SU-DHL-6 (cell line): ENCODE measurements around the gene LGALS4.
"Not testable (repeated sequence)": the region's sequence is repeated elsewhere in the genome, so short reads cannot be mapped to it uniquely, and the experiment has no call there.

Experiments
- H2AFZ ChIP-seq: fragments of 200-600 bp; sonication (generic); 2 replicates; pipeline ENCODE4 v1.6.1; 2014; ENCODE audit warnings: low read depth, mild to moderate bottlenecking, moderate library complexity, mixed read lengths, antibody characterized with exemption, low read length; ENCODE audit not compliant: severe bottlenecking
- H3F3A ChIP-seq: fragments of 200-600 bp; shearing (Covaris generic); 2 replicates; pipeline ENCODE4 v1.6.0; 2016; ENCODE audit warnings: antibody characterized with exemption, mild to moderate bottlenecking; ENCODE audit not compliant: insufficient read depth
- H3K27ac ChIP-seq: fragments of 200-600 bp; sonication (generic); 2 replicates; pipeline ENCODE4 v1.5.1; 2016; ENCODE audit warnings: low read depth, mild to moderate bottlenecking, low read length, moderate library complexity, mixed read lengths
- H3K27me3 ChIP-seq: fragments of 200-600 bp; sonication (generic), shearing (Covaris generic); 2 replicates; pipeline ENCODE4 v1.6.0; 2014; ENCODE audit warnings: mild to moderate bottlenecking, low read length
- H3K36me3 ChIP-seq: fragments of 200-600 bp; sonication (generic); 2 replicates; pipeline ENCODE4 v1.6.1; 2014; ENCODE audit warnings: mild to moderate bottlenecking, low read length, mixed read lengths
- H3K4me2 ChIP-seq: fragments of 300-600, 200-600 bp; shearing (Covaris generic), sonication (generic); 2 replicates; pipeline ENCODE4 v1.6.0; 2014; ENCODE audit warnings: low read length, low read depth, mild to moderate bottlenecking; ENCODE audit not compliant: poor library complexity, severe bottlenecking
- H3K4me3 ChIP-seq: fragments of 200-600 bp; sonication (generic); 2 replicates; pipeline ENCODE4 v1.5.1; 2014; ENCODE audit warnings: antibody characterized with exemption, low read length, mild to moderate bottlenecking, mixed read lengths; ENCODE audit not compliant: insufficient read depth, poor library complexity, severe bottlenecking
- H3K79me2 ChIP-seq: fragments of 200-600 bp; sonication (generic); 2 replicates; pipeline ENCODE4 v1.6.1; 2014; ENCODE audit warnings: mild to moderate bottlenecking, low read length, moderate library complexity; ENCODE audit not compliant: insufficient read depth
- H3K9ac ChIP-seq: fragments of 200-600 bp; sonication (generic); 2 replicates; pipeline ENCODE4 v1.7.0; 2014; ENCODE audit warnings: mild to moderate bottlenecking, low read length
- H3K9me2 ChIP-seq: fragments of 200-600 bp; sonication (generic); replicated peaks from 2 replicates; pipeline ENCODE4 v1.6.1; 2014; ENCODE audit warnings: low read length; ENCODE audit not compliant: insufficient read depth
- H3K9me3 ChIP-seq: fragments of 200-600 bp; sonication (generic); 2 replicates; pipeline ENCODE4 v1.6.1; 2014; ENCODE audit warnings: low read length, mixed read lengths; ENCODE audit not compliant: insufficient read depth
- H4K20me1 ChIP-seq: fragments of 200-600 bp; sonication (generic); 2 replicates; pipeline ENCODE4 v1.6.1; 2014; ENCODE audit warnings: low read depth, mild to moderate bottlenecking, antibody characterized with exemption, low read length, moderate library complexity, mixed read lengths
- CTCF ChIP-seq: fragments of 200-600 bp; sonication (generic); IDR thresholded peaks from one replicate; pipeline ENCODE4 v1.5.1; 2017; ENCODE audit warnings: antibody characterized with exemption, mild to moderate bottlenecking, low read length, moderate library complexity; ENCODE audit not compliant: insufficient read depth, poor library complexity, severe bottlenecking
- EZH2phosphoT487 ChIP-seq: fragments of 200-600 bp; sonication (generic), shearing (Covaris generic); conservative IDR thresholded peaks from 2 replicates; pipeline ENCODE4 v1.6.1; 2018; ENCODE audit warnings: mild to moderate bottlenecking, antibody characterized with exemption, low read length, moderate library complexity, mixed read lengths

The LGALS4 gene

GRCh38 chr19:38808741-38809140 lies 4.0 kb downstream of the LGALS4 start:
- no peaks in the 10 kb centered on the region for H3F3A ChIP-seq
- H3K36me3 ChIP-seq = no peaks in the 10 kb centered on the region
- H3K4me2 ChIP-seq = no peak overlapping the region
- TF ChIP-seq EZH2phosphoT487 (no peak), CTCF (no peak)
- no peaks in the 10 kb centered on the region for H4K20me1 ChIP-seq
- H3K9me2 ChIP-seq = no peaks in the 10 kb centered on the region
- H2AFZ ChIP-seq = no peak overlapping the region
- H3K27me3 ChIP-seq = no peaks in the 10 kb centered on the region
- no peak overlapping the region for H3K9ac ChIP-seq
- no peaks in the 10 kb centered on the region for H3K9me3 ChIP-seq
- H3K27ac ChIP-seq = no peak overlapping the region
- H3K79me2 ChIP-seq = no peaks in the 10 kb centered on the region
- H3K4me3 ChIP-seq = no peak overlapping the region

GRCh38 chr19:38807374-38808098 lies 5.2 kb downstream of the LGALS4 start:
- H2AFZ ChIP-seq, H3K36me3 ChIP-seq, H4K20me1 ChIP-seq: not testable (repeated sequence)

GRCh38 chr19:38806371-38806770 lies 6.4 kb downstream of the LGALS4 start:
- no peak overlapping the region for H3K9ac ChIP-seq
- TF ChIP-seq CTCF (no peak), EZH2phosphoT487 (no peak)
- H3K79me2 ChIP-seq = no peaks in the 10 kb centered on the region
- H3F3A ChIP-seq = no peaks in the 10 kb centered on the region
- no peak overlapping the region for H3K27ac ChIP-seq
- no peaks in the 10 kb centered on the region for H3K9me3 ChIP-seq
- no peak overlapping the region for H2AFZ ChIP-seq
- H3K4me3 ChIP-seq = no peak overlapping the region
- H3K9me2 ChIP-seq = no peaks in the 10 kb centered on the region
- H3K4me2 ChIP-seq = no peak overlapping the region
- no peaks in the 10 kb centered on the region for H3K27me3 ChIP-seq
- H4K20me1 ChIP-seq = no peaks in the 10 kb centered on the region
- no peaks in the 10 kb centered on the region for H3K36me3 ChIP-seq

More at GRCh38 chr19:38807374-38808098, 5.2 kb downstream of the LGALS4 start:
- not testable (repeated sequence) for H3K9ac ChIP-seq, H3K27me3 ChIP-seq, H3F3A ChIP-seq, H3K9me2 ChIP-seq, H3K9me3 ChIP-seq, H3K79me2 ChIP-seq, H3K4me2 ChIP-seq, H3K27ac ChIP-seq, H3K4me3 ChIP-seq

GRCh38 chr19:38805180-38805579 lies 7.6 kb downstream of the LGALS4 start:
- H3K4me2 ChIP-seq = no peak overlapping the region
- H3K4me3 ChIP-seq = no peak overlapping the region
- H3F3A ChIP-seq = no peaks in the 10 kb centered on the region
- no peaks in the 10 kb centered on the region for H3K79me2 ChIP-seq
- H3K36me3 ChIP-seq = no peaks in the 10 kb centered on the region
- no peak overlapping the region for H2AFZ ChIP-seq
- TF ChIP-seq EZH2phosphoT487 (no peak), CTCF (no peak)
- H3K27me3 ChIP-seq = no peaks in the 10 kb centered on the region
- no peaks in the 10 kb centered on the region for H3K9me3 ChIP-seq
- no peaks in the 10 kb centered on the region for H4K20me1 ChIP-seq
- no peak overlapping the region for H3K27ac ChIP-seq
- no peaks in the 10 kb centered on the region for H3K9me2 ChIP-seq
- no peak overlapping the region for H3K9ac ChIP-seq
